HG02885 (cell line): ENCODE measurements around the gene VTI1A.
"Not testable (repeated sequence)": the region's sequence is repeated elsewhere in the genome, so short reads cannot be mapped to it uniquely, and the experiment has no call there.

ENCODE experiments used
- ATAC-seq: cut with Tn5 transposase; IDR thresholded peaks from one replicate; pipeline ENCODE4 v1.9.1; 2021; ENCODE audit warnings: mild to moderate bottlenecking; ENCODE audit not compliant: unreplicated experiment, poor library complexity

VTI1A gene

DNA sequence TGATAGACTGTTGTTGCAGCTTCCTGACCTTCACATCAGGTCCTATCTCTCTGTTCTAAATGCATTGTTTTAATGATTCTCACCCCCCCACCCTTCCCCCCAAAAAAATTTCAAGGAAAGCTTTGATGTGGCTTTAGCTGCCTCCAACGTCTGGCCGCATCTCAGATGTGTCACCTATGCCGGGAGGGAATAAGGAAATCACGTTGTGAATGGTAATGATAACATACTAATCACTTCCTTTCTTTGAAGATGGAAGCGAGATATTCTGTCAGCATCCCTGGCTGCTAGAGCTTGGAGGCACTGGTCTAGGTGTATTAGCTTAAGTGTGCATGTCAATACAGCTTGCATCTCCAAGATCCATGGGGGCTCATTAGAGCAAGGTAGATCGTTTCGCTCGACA is 89.6 kb downstream of the VTI1A start:
- no peak for ATAC-seq

DNA sequence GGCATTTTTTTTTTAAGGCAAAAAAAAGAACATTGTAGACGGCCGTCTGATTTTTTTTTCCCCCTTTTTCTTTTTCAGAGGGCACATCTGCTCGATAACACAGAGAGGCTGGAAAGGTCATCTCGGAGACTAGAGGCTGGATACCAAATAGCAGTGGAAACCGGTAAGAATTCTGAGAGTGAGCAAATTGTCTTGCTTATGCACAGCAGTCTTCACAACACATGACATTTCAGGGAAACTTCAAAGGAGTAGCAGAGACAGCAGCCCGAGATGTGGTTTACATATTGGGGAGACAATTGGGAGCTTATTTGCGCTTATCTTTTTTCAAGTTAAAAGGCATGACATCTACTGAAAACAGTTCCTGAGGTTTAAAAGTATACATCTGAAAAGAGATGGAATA is 91.2 kb downstream of the VTI1A start:
- no peak for ATAC-seq

DNA sequence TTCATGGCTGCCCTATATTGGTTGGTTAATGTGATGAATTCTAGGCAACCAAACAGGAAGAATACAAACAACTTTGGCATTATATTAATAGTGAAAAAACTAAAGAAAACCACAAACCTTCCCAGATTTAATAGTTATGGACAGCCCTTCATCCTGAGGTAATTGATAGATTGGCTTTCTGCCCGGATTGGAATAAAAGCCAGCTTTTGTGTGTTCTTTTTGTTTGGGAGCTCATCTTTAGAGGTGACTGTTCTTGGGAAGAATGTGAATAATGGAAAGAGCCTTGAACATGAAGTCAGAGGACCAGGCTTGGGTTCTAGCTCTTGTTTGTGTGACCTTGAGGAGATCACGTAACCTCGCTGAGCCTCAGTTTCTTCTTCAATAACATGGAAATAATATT is 92.3 kb downstream of the VTI1A start:
- ATAC-seq: no peak

DNA sequence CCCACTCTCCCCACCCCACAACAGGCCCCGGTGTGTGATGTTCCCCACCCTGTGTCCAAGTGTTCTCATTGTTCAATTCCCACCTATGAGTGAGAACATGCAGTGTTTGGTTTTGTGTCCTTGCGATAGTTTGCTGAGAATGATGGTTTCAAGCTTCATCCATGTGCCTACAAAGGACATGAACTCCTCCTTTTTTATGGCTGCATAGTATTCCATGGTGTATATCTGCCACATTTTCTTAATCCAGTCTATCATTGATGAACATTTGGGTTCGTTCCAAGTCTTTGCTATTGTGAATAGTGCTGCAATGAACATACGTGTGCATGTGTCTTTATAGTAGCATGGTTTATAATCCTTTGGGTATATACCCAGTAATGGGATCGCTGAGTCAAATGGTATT is 95.8 kb downstream of the VTI1A start:
- ATAC-seq: not testable (repeated sequence)

DNA sequence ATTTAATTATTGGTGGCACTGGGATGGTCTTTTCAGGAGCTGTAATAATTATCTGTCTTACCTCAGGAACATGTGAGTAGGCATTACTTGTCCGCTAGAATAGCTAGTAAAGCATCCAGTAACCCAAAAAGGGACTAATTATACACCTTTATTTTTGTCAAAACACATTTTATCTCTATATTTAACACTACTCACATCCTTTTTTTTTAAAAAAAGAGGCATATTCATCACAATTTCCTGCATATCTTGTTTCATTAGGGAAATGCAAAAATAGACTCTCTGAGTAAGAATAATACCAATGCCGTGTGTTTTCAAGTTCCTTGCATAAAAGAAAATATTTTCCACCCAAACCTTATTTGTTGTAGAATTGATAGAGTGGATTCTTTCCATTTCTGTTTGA is 99.5 kb downstream of the VTI1A start:
- ATAC-seq: peak; percentile 73

DNA sequence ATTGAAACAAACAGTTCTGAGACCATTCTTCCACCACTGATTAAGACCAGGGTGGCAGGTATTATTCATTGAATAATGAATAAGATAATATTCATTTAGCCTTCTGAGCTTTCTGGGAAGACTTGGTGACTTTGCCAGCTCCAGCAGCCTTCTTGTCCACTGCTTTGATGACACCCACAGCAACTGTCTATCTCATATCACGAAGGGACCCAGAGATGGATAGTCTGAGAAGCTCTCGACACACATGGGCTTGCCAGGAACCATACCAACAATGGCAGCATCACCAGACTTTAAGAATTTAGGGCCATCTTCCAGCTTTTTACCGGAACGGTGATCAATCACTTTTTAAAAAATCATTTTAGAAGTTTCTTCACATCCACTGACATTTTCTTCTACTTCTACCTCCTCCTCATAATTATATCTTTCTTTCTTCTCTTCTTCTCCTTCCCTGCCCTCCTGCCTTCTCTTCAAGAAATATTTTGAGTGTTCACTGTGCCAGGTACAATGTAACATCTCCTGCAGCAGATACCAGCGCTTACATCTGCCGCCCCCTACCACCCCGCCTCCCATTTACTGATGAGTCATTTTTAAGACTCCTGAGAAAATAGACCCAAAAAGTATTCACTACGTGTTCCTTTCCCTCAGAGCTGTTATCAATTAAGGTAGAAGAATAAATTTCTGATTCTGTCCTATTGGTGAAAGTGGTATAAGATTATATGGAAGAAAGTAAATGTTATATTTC is 101.7 kb downstream of the VTI1A start:
- ATAC-seq: no peak

DNA sequence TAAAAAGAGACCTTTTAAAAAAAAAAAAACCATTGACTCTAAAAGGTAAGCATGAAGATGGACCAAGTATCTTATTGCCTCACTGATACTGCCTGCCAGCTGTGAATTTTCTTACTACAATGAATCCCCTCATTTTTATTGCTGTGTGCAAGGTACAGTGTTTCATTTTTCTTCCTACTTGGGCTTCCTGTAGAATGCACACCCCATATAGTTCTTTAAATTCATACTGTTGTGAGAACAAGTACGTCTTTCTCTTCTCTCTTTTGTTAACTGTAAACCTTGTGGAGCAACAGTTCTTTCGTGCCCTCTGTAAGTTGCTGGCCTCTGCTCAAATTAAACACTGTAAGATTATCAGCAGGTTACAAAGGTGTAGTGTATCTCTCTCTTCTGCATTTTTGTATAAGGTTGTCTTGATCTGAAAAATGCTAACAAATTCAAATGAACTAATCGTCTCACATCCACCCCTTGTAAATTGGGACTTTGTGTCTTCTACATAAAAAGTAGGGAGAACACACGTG is 105.6 kb downstream of the VTI1A start:
- no peak for ATAC-seq

DNA sequence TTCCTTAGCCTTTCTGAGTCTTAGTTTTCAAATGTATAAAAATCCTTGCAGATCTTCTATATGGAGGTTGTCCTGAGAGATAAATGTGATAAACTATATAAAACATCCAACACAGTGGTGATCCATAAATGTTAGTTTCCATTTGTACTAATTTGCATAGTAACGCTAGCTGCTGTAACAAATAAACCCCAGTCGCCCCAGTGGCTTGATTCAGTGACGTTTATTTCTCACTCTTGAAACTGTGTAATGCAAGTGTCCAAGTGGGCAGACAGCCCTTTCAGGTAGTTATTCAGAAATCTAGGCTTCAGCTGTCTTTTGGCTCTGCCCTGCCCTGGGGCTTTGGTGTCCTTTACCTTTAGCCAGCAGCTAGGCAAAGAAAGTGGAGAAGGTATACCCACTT is 106.3 kb downstream of the VTI1A start:
- no peak for ATAC-seq

DNA sequence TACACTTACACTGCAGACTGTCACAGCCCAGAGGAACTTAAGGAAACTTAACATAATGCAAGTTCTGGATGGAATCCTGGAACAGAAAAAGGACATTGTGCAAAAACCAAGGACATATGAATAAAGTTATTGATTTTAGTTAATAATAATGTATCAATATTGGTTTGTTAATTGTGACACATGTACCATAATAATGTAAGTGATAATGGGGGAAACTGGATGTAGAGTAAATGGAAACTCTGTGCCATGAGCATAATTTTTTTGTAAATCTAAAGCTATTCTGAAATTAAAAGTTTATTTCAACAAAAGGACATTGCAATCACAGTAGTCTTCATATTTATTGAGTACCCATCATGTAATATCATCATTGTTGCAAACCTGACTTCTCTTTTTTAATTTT is 107.2 kb downstream of the VTI1A start:
- no peak for ATAC-seq

DNA sequence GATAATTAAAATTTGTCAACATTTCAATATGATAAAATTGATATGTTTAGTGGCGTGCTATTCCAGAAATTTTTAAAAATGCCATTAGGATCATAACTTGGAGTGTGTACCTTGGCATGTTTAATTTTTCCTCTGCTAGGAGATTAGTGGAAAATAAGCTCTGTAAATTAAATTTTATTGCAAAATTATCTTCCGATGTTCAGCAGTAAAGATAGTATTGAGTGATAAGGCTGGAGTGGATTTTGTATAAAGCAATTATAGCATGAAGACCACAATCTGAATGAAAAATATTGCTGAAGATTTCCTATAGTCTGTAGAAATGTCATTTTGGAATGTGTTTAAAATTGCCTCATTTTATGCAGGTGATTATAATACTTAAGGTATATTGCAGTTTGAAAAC is 110.2 kb downstream of the VTI1A start:
- ATAC-seq: no peak

DNA sequence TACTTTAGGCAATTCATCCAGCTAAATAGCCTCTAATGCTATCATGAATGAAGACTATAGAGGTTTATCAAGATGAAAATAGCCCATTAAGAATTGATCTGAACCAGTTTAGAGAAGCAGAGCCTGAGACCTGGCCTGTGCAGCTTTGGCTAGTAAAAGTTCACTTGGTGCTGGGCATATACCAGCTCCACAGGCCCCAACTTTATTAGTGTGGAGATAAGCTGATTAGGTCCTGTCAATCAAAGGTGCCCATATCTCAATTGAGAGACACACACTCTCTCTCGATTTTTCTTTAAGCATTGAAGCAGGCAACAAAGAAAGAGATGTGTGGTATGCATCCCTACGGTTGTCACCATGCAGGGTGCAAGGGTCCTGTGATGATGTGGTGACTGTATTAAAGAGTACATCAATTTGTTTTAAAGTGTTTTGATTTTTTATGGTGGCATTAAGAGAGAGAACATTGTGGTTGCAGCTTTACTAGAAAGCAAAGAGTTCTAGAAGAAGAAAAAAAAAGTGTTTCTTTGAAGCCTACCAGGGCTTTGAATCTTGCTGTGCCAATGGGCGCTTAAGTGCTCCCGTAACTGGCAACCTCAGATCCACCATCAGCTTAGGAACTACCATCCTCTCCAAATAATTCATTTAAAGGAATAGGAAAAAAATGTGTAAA is 111.6 kb downstream of the VTI1A start:
- ATAC-seq: no peak

DNA sequence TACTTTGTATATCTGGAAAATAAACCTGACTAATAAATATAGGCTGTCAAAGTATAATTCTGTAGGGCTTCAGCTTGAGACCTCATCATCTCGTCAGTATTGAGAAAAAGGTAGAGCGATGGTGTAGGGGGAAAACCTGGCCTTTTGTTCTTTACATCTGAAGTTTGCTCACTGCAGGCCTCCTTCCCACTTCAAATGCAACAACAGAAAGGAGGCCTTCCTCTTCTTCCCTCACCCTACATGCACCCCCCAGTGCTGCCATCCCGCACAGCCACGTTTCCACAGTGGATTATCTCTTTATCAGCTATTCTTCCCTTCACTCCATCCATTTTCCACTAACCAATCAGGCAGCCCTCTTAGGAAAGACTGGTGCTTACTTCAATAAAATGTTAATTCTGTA is 112.3 kb downstream of the VTI1A start:
- no peak for ATAC-seq

DNA sequence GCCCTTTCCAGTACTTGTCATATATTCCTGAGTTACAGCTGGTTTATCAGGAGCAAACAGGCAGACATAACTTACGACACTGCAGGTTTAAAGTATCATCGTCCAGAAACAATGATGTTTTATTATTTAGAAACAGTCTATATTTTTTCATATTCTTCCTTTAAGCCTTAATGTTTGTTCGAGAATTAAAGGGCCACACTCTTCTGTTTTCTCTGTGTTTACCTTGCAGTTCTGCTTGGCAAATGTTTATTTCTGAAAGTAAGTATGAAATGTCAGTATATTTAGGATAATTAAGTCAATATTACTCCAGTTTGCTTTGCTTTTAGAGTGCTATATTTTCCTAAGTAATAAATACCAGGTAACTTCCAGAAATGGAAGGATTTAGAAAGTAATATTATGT is 115.1 kb downstream of the VTI1A start:
- ATAC-seq: no peak

DNA sequence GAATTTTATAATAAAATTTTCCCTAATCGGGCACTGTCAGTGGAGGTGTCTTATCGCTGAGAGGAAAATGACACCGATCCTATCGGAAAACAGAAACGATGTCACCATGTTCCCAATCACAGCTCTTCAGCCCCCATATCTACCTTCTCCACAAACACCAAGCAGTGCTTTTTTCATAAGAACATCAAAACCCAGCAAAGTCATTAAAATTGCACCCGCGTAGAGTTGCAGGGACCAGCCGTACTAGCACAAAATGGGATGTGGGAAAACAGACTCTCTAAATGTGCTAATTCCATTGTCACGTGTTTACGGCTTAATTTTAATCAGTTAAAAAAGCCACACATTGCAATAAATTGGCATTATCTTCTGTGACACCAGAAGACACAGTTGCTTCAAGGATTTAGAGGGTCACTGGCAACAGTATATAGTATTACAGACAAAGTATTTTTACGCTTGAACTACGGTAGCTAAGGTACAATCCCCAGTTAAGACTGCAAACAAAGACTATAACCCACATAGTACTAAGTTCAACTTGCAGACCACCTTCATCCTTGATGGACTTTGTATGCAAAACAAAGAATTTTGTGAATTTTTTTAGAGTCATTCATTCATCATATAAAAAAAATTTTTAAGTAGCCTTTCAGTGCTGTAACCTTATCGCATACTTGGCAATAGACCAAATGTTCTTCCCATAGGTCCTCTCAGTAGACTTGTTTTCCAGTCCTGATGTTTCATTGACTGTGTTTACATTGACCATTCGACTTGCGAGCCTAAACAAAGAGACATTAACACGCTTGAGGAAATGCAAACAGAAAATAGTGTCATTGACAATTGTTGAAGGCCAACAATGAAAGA is 116.0 kb downstream of the VTI1A start:
- no peak for ATAC-seq

DNA sequence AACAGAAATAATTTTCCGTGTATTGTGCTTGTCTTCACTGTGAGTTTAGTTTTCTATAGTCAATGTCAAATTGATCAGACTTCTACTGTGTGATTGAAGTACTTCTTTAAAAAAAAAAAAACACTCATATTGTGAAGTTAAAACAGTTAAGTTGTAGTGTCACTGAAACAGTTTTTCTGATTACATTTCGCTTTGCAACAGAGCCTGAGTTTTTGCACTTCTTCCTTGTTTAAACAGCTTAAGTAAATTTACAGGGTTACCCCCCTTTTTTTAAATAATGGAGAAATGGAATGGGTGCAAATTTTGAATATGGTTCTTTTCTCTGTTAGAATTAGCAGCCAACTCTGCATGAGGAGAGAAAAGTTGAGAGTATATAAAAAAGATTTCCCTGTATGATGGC is 117.3 kb downstream of the VTI1A start:
- ATAC-seq: no peak

DNA sequence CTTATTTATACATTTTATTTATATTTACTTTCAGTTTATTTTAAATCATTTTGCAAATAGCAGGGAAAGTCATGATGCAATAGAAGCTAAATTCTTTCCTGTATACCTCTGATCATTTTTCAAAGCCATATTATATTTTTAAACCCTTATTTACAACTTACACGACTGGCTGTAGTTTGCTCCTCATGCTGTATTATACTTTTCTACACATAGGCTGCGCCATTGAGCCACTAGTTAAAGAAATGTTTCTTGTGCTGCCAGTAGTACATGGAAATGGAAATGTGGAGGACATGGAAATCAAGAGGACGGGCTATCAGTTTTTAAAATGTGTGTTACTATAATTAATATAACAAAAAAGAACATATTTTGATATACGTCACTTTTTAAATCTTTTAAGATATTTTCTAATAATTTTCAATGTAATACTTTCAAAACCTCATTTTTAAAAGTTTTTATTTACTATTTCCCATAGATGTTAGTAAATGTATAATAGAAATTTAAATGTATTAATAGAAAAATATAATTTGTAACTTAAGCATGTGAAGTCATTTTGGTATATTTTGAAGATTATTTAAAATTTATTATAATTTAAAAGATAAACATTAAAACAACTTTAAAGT is 118.5 kb downstream of the VTI1A start:
- no peak for ATAC-seq

DNA sequence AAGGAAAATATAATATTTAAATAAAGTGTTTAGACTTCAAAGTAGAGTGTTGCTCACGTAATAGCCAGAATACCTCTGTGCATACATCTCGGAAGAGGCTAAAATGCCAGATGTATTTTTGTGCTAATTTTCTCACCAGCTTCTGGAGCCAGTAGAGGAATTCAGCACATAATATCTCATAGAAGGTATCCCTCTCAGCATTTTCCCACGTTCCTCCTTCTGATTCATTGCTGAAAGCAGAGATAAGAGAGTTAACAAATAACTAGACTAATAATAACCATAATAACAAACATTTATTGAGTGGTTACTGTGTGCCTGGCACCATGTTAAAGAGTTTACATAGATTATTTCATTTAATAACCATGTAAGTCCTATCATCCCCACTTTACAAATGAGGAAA is 123.6 kb downstream of the VTI1A start:
- no peak for ATAC-seq

DNA sequence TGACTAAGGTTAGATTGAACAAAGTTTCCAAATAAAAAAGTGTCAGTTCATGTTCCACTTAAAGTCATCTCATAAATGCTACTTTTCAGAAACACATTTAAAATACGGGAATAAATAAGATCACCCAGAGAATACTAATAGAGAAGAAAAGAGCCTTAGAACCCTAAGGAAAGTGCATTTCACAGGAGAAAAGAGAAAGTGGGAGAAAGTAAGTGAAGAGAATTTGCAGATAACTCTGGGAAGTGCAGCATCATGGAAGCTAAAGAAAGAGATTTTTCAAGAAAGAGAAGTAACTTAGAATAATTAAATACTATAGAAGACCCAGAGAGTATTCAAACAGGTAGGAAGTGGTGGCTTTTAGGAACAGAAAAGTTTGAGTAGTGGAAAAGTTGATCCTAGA is 132.6 kb downstream of the VTI1A start:
- no peak for ATAC-seq

DNA sequence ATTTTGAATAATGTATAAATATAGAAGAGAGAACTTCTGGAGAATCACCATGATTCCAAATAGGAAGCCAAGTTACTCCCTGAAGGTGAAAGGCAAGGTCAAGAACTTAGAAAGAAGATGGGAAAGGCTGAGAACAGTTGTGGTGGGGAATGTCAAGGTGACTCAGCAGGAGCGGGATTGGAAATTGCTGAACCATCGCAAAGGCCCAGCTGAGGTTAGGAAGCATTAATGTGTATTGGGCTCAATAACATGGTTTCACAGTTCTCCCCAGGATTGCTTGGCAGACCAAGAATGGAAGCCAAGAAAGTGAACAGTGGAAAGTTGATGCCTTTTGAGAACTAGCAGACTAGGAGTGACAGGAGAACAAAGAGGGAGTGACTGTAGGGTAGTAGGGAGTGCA is 133.3 kb downstream of the VTI1A start:
- no peak for ATAC-seq

DNA sequence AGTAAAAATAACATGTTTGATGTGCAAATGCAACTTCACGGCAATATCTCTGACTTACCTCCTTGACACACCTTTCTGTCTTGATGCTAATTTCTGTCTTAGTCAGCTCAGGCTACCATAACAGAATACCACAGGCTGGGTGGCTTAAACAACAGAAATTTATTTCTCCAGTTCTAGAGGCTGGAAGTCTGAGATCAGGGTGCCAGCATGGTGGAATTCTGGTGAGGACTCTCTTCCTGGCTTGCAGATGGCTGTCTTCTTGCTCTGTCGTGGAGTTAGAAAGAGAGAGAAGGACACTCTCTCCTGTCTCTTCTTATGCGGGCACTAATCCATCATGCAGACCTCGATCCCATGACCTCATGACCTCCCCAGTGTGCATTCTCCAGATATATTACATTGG is 134.9 kb downstream of the VTI1A start:
- no peak for ATAC-seq
